Glutamatergic neuron (in vitro differentiated cells): ENCODE measurements around the gene TGFA. TPM values are rescaled to one million over a fixed set of nuclear protein-coding genes. Genes with fewer than 3 reads are reported as not detected.

ENCODE experiments used
- DNase-seq: peaks from one replicate; pipeline ENCODE4 v3.0.0; 2022
- H3K27ac Mint-ChIP-seq: one replicate; pipeline ENCODE4 v1.8.0; 2020; ENCODE audit warnings: mild to moderate bottlenecking, mixed read lengths, inconsistent platforms; ENCODE audit not compliant: unreplicated experiment
- H3K27me3 Mint-ChIP-seq: one replicate; pipeline ENCODE4 v1.8.0; 2020; ENCODE audit warnings: mild to moderate bottlenecking, moderate library complexity, mixed read lengths, inconsistent platforms; ENCODE audit not compliant: unreplicated experiment
- H3K36me3 Mint-ChIP-seq: one replicate; pipeline ENCODE4 v1.8.0; 2020; ENCODE audit warnings: mild to moderate bottlenecking, mixed read lengths, inconsistent platforms; ENCODE audit not compliant: unreplicated experiment
- H3K4me1 Mint-ChIP-seq: one replicate; pipeline ENCODE4 v1.8.0; 2020; ENCODE audit warnings: mild to moderate bottlenecking, low read depth, mixed read lengths, inconsistent platforms; ENCODE audit not compliant: unreplicated experiment
- H3K4me3 Mint-ChIP-seq: one replicate; pipeline ENCODE4 v1.8.0; 2020; ENCODE audit warnings: mild to moderate bottlenecking, mixed read lengths, inconsistent platforms; ENCODE audit not compliant: unreplicated experiment
- H3K9me3 Mint-ChIP-seq: one replicate; pipeline ENCODE4 v1.8.0; 2020; ENCODE audit warnings: mild to moderate bottlenecking, moderate library complexity, mixed read lengths, inconsistent platforms; ENCODE audit not compliant: unreplicated experiment
- total RNA-seq: library from RNA; stranded (reverse); fragmentation: NEBNext Ultra II Directional; extraction: Animal tissue kit (Norgen Biotek cat#: 25700); gene quantifications from one replicate; pipeline ENCODE4 v1.2.1, GENCODE V29; 2021; ENCODE audit not compliant: unreplicated experiment
- TF ChIP-seq, protein P1 (sequence below): fragments of 200-600 bp; sonication (generic); IDR thresholded peaks from one replicate; pipeline ENCODE4 v1.5.0; 2021; ENCODE audit not compliant: partially characterized antibody, unreplicated experiment

The TGFA gene
- total RNA-seq, 1 donor from 2014 or later: 4.7 TPM

DNA sequence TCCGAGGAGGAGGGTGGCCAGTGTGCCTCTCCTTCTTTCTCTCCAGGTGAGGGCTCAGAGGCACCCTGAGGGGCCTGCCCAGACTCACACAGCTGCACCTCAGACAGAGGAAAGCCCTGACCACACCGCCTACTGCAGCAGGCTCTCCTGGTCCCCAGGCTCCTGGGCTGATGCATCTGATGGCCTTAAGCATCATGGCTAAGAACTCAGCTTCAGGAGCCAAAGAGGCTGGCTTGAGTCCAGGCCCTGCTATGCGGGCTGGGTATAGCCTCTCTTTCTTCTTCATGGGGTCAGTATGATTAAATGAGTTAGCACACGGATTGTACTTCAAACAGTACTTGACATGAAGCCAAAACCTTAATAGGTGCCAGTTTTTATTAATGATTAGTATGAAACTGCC is 89.6 kb downstream of the TGFA start:
- H3K9me3 Mint-ChIP-seq: no peaks in the 10 kb centered on the region
- H3K27me3 Mint-ChIP-seq: peaks cover 2% of the 10 kb centered on the region
- TF ChIP-seq, protein P1, sequence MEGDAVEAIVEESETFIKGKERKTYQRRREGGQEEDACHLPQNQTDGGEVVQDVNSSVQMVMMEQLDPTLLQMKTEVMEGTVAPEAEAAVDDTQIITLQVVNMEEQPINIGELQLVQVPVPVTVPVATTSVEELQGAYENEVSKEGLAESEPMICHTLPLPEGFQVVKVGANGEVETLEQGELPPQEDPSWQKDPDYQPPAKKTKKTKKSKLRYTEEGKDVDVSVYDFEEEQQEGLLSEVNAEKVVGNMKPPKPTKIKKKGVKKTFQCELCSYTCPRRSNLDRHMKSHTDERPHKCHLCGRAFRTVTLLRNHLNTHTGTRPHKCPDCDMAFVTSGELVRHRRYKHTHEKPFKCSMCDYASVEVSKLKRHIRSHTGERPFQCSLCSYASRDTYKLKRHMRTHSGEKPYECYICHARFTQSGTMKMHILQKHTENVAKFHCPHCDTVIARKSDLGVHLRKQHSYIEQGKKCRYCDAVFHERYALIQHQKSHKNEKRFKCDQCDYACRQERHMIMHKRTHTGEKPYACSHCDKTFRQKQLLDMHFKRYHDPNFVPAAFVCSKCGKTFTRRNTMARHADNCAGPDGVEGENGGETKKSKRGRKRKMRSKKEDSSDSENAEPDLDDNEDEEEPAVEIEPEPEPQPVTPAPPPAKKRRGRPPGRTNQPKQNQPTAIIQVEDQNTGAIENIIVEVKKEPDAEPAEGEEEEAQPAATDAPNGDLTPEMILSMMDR: no peak

DNA sequence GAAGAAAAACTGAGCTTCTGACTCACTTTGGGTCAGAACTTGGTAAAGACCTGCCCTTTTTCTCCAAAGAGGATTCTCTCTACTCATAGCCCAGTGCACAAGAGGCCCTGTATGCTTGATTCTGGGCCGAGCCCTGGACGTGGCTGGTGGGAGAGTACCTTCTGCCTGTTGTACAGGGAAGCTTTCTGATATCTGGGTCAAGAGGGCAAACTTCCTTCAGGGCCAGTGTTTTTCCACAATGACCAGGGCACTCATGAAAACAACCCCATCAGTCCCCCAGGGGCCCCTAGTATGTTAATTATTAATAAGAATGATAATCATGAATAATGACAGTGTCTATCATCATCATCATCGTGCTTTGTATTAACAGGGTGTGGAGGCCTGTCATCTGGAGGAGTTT is 90.0 kb downstream of the TGFA start:
- Mint-ChIP-seq H3K4me1 (peaks cover 4% of the 10 kb centered on the region), H3K27ac (no peak overlapping the region), H3K27me3 (peaks cover 2% of the 10 kb centered on the region), H3K9me3 (no peaks in the 10 kb centered on the region), H3K36me3 (no peaks in the 10 kb centered on the region), H3K4me3 (no peak overlapping the region)
- TF ChIP-seq, protein P1: no peak
- no peak for DNase-seq

More for the DNA sequence above, 89.6 kb downstream of the TGFA start:
- H3K4me1 Mint-ChIP-seq: peaks cover 4% of the 10 kb centered on the region
- H3K36me3 Mint-ChIP-seq: no peaks in the 10 kb centered on the region
- H3K27ac Mint-ChIP-seq: no peak overlapping the region
- no peak for DNase-seq
- H3K4me3 Mint-ChIP-seq: no peak overlapping the region

DNA sequence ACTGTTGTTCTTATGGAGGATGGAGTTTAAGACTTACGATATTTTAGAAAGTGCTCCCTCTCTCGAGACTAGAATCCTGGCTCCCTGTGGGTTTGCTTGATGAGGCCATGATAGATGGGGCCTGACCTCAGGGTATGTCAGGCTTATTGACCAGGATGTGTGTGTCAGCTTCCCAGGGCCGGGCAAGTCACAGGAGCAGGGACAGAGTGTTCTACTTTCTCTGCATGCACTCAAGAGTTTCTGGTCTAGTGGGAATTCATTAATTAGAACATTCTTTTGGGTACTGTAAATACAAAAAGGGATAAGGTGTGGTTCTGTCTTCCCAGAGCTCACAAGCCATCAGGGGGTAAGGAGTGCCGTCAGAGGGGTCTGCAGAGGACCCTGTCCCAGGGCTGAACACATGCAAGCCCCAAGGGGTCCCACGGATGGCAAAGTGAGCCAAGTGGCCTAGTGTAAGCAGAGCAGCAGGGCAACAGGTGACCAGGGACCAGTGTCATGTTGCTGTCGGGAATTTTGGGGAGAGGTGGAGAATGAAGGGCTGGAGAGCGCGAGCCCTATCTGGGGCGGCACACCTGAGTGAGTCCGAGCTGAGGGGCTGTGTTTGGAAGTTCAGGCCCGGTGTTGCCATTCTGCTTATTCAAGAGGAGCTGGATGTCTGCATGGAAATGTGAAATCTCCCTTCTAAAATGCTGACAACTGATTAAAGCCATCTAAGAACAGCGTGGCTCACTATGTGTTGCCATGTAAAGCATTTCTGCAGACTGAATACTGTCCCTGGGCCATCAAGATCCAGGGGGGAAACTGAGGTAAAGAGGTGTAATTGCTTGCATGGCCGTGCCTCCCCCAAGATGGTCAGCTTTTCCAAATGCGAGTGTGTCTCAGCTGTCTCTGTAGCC is 91.4 kb downstream of the TGFA start:
- H3K9me3 Mint-ChIP-seq: peaks cover 3% of the 10 kb centered on the region

DNA sequence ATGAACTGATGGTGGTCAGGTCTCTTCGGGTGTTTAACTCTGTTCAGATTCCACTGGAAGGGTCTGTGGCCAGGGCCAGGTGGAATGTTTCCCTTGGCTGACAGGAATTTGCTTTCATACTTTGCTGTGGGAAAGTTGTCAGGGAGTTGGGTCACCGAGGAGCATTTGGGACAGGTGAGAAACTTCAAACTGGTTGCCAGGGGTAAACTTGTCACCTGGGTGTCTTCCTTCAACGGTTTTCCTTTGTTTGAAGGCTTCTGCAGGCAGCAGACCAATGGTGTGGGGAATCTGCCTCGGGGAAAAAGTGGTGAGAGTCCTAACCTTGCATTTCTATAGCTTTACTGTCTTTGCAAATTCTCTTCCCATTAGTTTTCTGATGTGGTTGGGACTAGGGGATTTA is 92.2 kb downstream of the TGFA start:
- TF ChIP-seq, protein P1: no peak
- Mint-ChIP-seq H3K4me1 (peaks cover 4% of the 10 kb centered on the region), H3K36me3 (no peaks in the 10 kb centered on the region), H3K4me3 (no peak overlapping the region), H3K9me3 (peaks cover 3% of the 10 kb centered on the region), H3K27ac (no peak overlapping the region), H3K27me3 (peaks cover 2% of the 10 kb centered on the region)
- DNase-seq: no peak

More for the DNA sequence above, 91.4 kb downstream of the TGFA start:
- Mint-ChIP-seq H3K4me1 (peaks cover 4% of the 10 kb centered on the region), H3K36me3 (no peaks in the 10 kb centered on the region), H3K4me3 (no peak overlapping the region), H3K27me3 (peaks cover 2% of the 10 kb centered on the region), H3K27ac (no peak overlapping the region)
- TF ChIP-seq, protein P1: no peak
- DNase-seq: no peak

DNA sequence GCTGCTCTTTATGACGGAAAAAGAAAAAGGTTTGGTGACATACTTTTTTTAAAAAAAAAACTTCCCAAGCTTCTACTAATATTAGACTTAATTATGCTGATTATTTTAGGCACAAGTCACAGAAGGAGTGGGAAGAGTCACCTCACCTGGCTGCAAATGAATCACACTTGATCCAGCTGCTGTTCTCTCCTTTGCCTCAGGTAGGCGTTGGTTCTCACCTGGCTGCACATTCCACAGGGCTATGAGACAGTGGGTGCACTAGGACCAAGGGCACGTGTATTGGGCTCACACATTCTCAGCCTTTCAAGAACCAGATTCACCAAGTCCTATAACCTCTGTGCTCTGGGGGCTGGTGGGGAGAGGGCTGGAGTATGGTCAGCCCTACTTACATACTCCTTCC is 93.3 kb downstream of the TGFA start:
- no peak for DNase-seq
- peaks cover 3% of the 10 kb centered on the region for H3K9me3 Mint-ChIP-seq
- TF ChIP-seq, protein P1: no peak
- H3K36me3 Mint-ChIP-seq: no peaks in the 10 kb centered on the region
- peaks cover 4% of the 10 kb centered on the region for H3K4me1 Mint-ChIP-seq
- peaks cover 2% of the 10 kb centered on the region for H3K27me3 Mint-ChIP-seq
- no peak overlapping the region for H3K27ac Mint-ChIP-seq
- H3K4me3 Mint-ChIP-seq: no peak overlapping the region
